ENCODE data around the gene FAM120B. TPM values are rescaled to one million over a fixed set of nuclear protein-coding genes. Genes with fewer than 3 reads are reported as not detected.
"Not testable (repeated sequence)": the region's sequence is repeated elsewhere in the genome, so short reads cannot be mapped to it uniquely, and the experiment has no call there.

FAM120B gene
- 30.3 TPM for total RNA-seq
- 17.5 TPM for polyA plus RNA-seq

- H3K27ac ChIP-seq (ENCODE audit: low read depth) = peak within 1 kb of the TSS; percentile 81
- H3K4me3 ChIP-seq (ENCODE audit: low read depth, low read length) = peak within 1 kb of the TSS; percentile 88
- under 1% methylated on average over 97 of the region's 97 CpGs for WGBS
- peak; percentile 89 for DNase-seq (ENCODE audit: extremely low spot score)
- H3K4me1 ChIP-seq (ENCODE audit: insufficient read depth) = peaks cover 1% of the 10 kb centered on the region
- H3K36me3 ChIP-seq (ENCODE audit: insufficient read depth) = no peaks in the 10 kb centered on the region
These were observed at the start of gene FAM120B for GRCh38 chr6:170306324-170307079. FAM120B (plus strand) TSS chr6:170306758; CDS start chr6:170317391, 10,633 bp downstream.

GRCh38 chr6:170257376-170257775 is 49.2 kb upstream of the FAM120B start:
- H3K4me1 ChIP-seq (ENCODE audit: insufficient read depth) = no peaks in the 10 kb centered on the region
- no peak overlapping the region for H3K4me3 ChIP-seq (ENCODE audit: low read depth, low read length)
- 88% methylated on average over 4 of the region's 4 CpGs for WGBS
- no peaks in the 10 kb centered on the region for H3K36me3 ChIP-seq (ENCODE audit: insufficient read depth)
- DNase-seq (ENCODE audit: extremely low spot score) = no peak
- H3K27ac ChIP-seq (ENCODE audit: low read depth) = no peak overlapping the region

DNA sequence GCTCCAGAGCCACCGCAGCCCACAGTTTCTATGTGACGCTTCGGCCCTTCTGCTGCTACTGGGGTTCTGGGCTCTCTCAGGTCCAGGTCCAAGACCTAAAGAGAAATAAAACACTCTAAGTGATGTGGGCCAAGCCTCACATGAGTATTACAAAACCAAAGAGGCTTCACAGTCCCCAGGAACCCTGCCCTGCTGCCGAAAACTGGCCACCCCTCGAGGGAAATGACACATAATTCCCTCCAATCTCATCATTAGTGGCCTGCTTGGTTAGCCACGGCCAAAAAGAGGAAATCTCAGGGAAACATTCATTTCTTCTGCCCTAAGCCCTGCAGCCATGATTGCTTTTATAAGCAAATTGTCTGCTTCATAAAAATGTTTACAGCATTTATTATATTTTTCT is 48.2 kb upstream of the FAM120B start:
- H3K4me1 ChIP-seq (ENCODE audit: insufficient read depth) = no peaks in the 10 kb centered on the region
- WGBS = 78% methylated on average over 6 of the region's 6 CpGs
- H3K36me3 ChIP-seq (ENCODE audit: insufficient read depth) = no peaks in the 10 kb centered on the region
- no peak overlapping the region for H3K4me3 ChIP-seq (ENCODE audit: low read depth, low read length)
- no peak for DNase-seq (ENCODE audit: extremely low spot score)
- peak overlapping the region; percentile 45 for H3K27ac ChIP-seq (ENCODE audit: low read depth)

GRCh38 chr6:170259278-170259677 is 47.3 kb upstream of the FAM120B start:
- Histone ChIP-seq H3K36me3 (ENCODE audit: insufficient read depth) (no peaks in the 10 kb centered on the region), H3K4me1 (ENCODE audit: insufficient read depth) (no peaks in the 10 kb centered on the region), H3K4me3 (ENCODE audit: low read depth, low read length) (no peak overlapping the region), H3K27ac (ENCODE audit: low read depth) (no peak overlapping the region)
- no peak for DNase-seq (ENCODE audit: extremely low spot score)
- WGBS = 85% methylated on average over 5 of the region's 5 CpGs

DNA sequence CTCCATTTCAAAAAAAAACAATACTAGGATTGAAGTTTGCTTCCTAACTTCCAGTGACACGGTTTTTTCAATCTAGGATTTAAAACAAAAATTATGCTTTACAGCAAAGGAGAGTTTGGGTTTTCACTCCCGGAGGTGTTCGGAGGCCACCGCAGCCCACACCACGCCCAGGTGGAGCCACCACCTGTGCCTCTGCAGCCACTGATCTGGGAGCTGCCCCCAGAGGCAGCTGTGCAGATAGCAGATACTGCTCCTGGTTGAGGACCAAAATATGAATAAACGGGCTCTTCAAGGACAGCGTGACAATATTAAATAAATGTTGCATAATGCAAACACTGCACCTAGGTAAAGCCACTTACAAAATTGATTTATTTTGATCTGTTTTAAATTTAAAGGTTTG is 45.9 kb upstream of the FAM120B start:
- H3K4me1 ChIP-seq (ENCODE audit: insufficient read depth) = no peaks in the 10 kb centered on the region
- H3K36me3 ChIP-seq (ENCODE audit: insufficient read depth) = no peaks in the 10 kb centered on the region
- H3K27ac ChIP-seq (ENCODE audit: low read depth) = no peak overlapping the region
- 92% methylated on average over 7 of the region's 7 CpGs for WGBS
- DNase-seq (ENCODE audit: extremely low spot score) = no peak
- H3K4me3 ChIP-seq (ENCODE audit: low read depth, low read length) = no peak overlapping the region

DNA sequence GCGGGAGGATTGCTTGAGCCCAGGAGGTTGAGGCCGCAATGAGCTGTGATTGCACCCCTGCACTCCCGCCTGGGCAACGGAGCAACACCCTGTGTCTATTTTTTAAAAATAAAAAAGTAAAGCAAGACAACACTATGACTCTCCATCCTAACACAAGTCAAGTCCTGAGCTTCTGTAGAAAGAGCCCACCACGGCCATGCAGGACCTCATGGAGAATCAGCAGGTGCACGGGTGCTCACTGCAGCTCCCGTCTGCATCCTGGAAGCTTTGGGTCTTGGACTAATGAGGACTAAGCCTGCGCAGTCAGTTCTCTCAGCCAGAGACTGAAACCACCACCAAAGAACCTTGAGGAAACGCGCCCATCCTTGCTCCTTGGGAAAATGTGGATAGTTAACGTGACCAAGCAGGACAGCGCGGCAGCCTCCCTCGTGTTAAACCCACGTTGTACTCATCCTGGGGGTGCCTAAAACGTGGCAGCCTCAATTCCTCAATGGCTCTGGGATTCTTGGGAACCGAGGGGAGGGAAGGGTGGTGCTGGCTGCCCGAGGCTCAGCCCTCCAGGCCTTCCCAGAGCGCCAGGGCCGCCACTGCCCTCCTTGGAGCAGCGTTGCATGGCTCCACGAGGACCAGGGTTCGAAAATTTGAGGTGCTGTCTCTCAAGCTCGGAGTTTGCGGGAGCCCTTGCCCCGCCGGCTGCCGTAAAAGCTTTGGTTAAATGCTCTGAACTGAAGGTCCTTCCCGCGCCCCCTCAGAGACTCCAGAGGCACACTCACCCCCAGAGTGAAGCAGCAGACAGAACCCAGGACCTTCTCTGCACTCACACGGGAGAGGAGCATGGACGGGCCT is 44.7 kb upstream of the FAM120B start:
- Histone ChIP-seq H3K36me3 (ENCODE audit: insufficient read depth) (no peaks in the 10 kb centered on the region), H3K27ac (ENCODE audit: low read depth) (no peak overlapping the region), H3K4me3 (ENCODE audit: low read depth, low read length) (no peak overlapping the region), H3K4me1 (ENCODE audit: insufficient read depth) (no peaks in the 10 kb centered on the region)
- 88% methylated on average over 32 of the region's 32 CpGs for WGBS
- DNase-seq (ENCODE audit: extremely low spot score) = no peak

DNA sequence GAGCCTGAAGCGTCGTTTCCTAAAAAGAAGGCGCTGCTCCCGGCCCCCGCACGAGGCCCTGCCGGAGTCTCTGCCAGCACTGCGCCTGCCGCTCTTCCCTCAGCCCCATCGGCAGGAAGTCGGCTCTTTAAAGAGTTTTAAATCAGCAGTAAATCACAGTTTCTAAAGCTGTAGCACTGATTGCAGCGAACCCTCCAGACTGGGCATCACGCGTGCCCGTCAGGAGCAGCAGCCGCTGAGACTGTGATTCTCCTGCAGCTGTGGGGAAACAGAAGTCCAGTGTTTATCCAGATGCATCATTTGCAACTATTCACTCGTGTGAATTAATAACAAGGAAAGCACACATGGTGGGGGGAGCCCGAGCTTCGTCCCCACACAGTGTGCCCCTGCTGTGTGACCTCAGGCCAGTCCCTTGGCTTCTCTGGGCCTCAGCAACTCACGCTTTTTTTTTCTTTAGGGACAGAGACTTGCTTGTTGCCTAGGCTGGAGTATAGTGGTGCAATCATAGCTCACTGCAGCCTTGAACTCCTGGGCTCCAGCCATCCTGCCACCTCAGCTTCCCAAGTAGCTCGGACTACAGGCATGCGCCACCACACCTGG is 44.0 kb upstream of the FAM120B start:
- DNase-seq (ENCODE audit: extremely low spot score) = no peak
- WGBS = 59% methylated on average over 22 of the region's 22 CpGs

DNA sequence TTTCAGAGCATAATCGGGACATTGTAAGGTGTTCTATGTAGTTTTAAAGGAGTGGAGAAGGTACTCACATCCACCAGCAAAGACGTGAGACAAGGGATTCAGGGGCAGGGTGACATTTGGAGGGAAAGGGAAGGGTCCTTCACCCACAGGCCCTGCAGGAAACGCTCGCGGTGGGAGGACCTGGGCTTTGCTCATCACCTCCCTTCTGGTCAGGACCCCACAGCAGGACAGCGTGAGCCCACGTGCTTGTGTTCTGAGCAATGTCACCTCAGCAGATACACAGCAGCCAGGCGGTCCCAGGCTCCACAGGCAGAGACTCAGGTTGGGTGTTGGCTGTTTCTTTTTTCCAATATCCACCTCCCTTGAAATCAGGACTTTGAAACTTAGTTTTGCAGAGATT is 43.1 kb upstream of the FAM120B start:
- no peak for DNase-seq (ENCODE audit: extremely low spot score)
- 93% methylated on average over 8 of the region's 8 CpGs for WGBS
- Histone ChIP-seq H3K27ac (ENCODE audit: low read depth) (no peak overlapping the region), H3K4me3 (ENCODE audit: low read depth, low read length) (no peak overlapping the region), H3K36me3 (ENCODE audit: insufficient read depth) (no peaks in the 10 kb centered on the region), H3K4me1 (ENCODE audit: insufficient read depth) (no peaks in the 10 kb centered on the region)

More for the DNA sequence above, 44.0 kb upstream of the FAM120B start:
- H3K27ac ChIP-seq (ENCODE audit: low read depth) = no peak overlapping the region
- no peaks in the 10 kb centered on the region for H3K4me1 ChIP-seq (ENCODE audit: insufficient read depth)
- H3K4me3 ChIP-seq (ENCODE audit: low read depth, low read length) = no peak overlapping the region
- H3K36me3 ChIP-seq (ENCODE audit: insufficient read depth) = no peaks in the 10 kb centered on the region

GRCh38 chr6:170264086-170264485 is 42.5 kb upstream of the FAM120B start:
- H3K36me3 ChIP-seq (ENCODE audit: insufficient read depth) = no peaks in the 10 kb centered on the region
- H3K27ac ChIP-seq (ENCODE audit: low read depth) = no peak overlapping the region
- no peak overlapping the region for H3K4me3 ChIP-seq (ENCODE audit: low read depth, low read length)
- 89% methylated on average over 7 of the region's 7 CpGs for WGBS
- DNase-seq (ENCODE audit: extremely low spot score) = no peak
- no peaks in the 10 kb centered on the region for H3K4me1 ChIP-seq (ENCODE audit: insufficient read depth)

DNA sequence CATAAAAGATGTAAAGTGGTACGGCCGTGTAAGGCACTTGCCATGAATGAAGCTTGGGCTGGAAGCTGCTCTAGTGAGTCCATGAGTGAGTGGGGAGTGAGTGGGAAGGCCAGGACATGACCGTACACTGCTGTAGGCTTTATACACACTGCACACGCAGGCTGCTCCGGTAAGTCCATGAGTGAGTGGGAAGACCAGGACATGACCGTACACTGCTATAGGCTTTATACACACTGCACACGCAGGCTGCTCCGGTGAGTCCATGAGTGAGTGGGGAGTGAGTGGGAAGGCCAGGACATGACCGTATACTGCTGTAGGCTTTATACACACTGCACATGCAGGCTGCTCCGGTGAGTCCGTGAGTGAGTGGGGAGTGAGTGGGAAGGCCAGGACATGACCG is 41.9 kb upstream of the FAM120B start:
- H3K4me1 ChIP-seq (ENCODE audit: insufficient read depth); H3K36me3 ChIP-seq (ENCODE audit: insufficient read depth); H3K27ac ChIP-seq (ENCODE audit: low read depth); DNase-seq (ENCODE audit: extremely low spot score); H3K4me3 ChIP-seq (ENCODE audit: low read depth, low read length): not testable (repeated sequence)
- 93% methylated on average over 12 of the region's 12 CpGs for WGBS

GRCh38 chr6:170265655-170266054 is 40.9 kb upstream of the FAM120B start:
- H3K4me1 ChIP-seq (ENCODE audit: insufficient read depth) = no peaks in the 10 kb centered on the region
- peak overlapping the region; percentile 84 for H3K27ac ChIP-seq (ENCODE audit: low read depth)
- WGBS = 40% methylated on average over 22 of the region's 22 CpGs
- no peaks in the 10 kb centered on the region for H3K36me3 ChIP-seq (ENCODE audit: insufficient read depth)
- no peak overlapping the region for H3K4me3 ChIP-seq (ENCODE audit: low read depth, low read length)
- DNase-seq (ENCODE audit: extremely low spot score) = no peak

DNA sequence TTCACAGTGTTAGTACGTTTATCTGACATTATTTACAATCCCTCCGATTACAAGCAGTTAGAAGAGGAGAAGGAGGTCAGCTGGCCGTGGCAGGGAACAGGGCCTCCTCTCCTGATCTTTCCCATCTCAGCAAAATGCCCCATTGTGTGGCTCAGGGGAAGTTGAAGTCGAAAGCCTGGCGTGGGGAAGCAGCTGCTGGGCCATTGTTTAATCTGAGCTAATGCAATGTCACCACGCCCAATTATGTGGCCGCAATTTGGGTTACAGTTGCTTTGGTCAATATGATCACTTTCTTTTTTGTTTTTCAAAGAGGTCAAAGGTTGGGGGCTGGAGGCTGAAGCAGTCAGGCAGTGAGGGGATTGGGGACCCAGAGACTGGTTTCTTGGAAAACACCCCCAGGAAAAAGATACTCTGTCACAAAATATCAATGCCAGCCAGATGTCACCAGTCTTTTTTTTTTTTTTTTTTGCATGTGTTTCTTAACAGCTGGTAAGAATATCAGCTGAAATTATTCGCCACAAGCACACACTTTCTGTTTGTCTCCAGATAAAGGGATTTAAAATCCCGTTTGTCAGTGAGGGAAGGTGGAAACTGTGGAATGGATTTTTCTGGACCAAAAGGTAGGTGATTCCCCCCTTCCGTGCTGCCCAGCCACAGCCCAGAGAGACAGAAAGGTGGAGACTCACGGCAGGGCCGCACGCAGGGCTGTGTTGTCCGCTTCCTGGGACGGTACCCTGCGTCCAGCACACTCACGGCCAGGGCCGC is 40.3 kb upstream of the FAM120B start:
- Histone ChIP-seq H3K36me3 (ENCODE audit: insufficient read depth) (no peaks in the 10 kb centered on the region), H3K4me3 (ENCODE audit: low read depth, low read length) (no peak overlapping the region), H3K27ac (ENCODE audit: low read depth) (peak overlapping the region; percentile 84), H3K4me1 (ENCODE audit: insufficient read depth) (no peaks in the 10 kb centered on the region)
- WGBS = 62% methylated on average over 17 of the region's 18 CpGs
- no peak for DNase-seq (ENCODE audit: extremely low spot score)

DNA sequence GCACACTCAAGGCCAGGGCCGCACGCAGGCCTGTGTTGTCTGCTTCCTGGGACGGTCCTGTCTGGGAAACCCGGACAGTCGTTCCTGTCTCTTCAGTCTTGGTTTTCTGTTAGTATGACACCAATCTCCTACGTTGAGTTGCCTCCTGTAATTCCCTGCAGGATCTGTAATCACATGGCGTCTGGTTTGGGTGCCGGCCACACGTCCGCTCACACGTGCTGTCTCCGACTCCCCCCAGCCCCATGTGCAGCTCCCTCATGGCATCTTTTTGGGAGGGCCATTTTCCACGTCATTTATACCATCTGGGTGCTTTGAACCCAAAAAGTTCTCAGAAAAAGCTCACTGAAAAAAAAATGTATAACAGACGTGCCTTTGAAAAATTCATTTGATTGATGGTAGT is 38.9 kb upstream of the FAM120B start:
- Histone ChIP-seq H3K4me3 (ENCODE audit: low read depth, low read length) (no peak overlapping the region), H3K4me1 (ENCODE audit: insufficient read depth) (no peaks in the 10 kb centered on the region), H3K36me3 (ENCODE audit: insufficient read depth) (no peaks in the 10 kb centered on the region), H3K27ac (ENCODE audit: low read depth) (no peak overlapping the region)
- 83% methylated on average over 14 of the region's 14 CpGs for WGBS
- DNase-seq (ENCODE audit: extremely low spot score) = no peak
